H9 (cell line): ENCODE data around the gene JMJD7. TPM values are rescaled to one million over a fixed set of nuclear protein-coding genes. Genes with fewer than 3 reads are reported as not detected.

Experiments used
- DNase-seq: peaks from one replicate; pipeline ENCODE4 v3.0.0-alpha.2; 2017
- H2AFZ ChIP-seq: one replicate; pipeline ENCODE4 v1.6.1; 2013; ENCODE audit warnings: mild to moderate bottlenecking, low read length, control low read depth, moderate library complexity
- H2AK5ac ChIP-seq: 2 replicates; pipeline ENCODE4 v1.6.1; 2013; ENCODE audit warnings: low read length, control low read depth, mixed read lengths; ENCODE audit not compliant: insufficient read length
- H2BK120ac ChIP-seq: one replicate; pipeline ENCODE4 v1.6.1; 2013; ENCODE audit warnings: low read depth, mild to moderate bottlenecking, low read length, control low read depth, inconsistent platforms; ENCODE audit not compliant: poor library complexity, severe bottlenecking
- H2BK12ac ChIP-seq: 2 replicates; pipeline ENCODE4 v1.6.1; 2013; ENCODE audit warnings: low read length, control low read depth, mixed read lengths, low read depth; ENCODE audit not compliant: insufficient read length
- H2BK15ac ChIP-seq: 2 replicates; pipeline ENCODE4 v1.6.1; 2013; ENCODE audit warnings: low read depth, low read length, control low read depth
- H2BK20ac ChIP-seq: one replicate; pipeline ENCODE4 v1.6.1; 2013; ENCODE audit warnings: low read depth, mild to moderate bottlenecking, low read length, control low read depth, inconsistent platforms; ENCODE audit not compliant: poor library complexity, severe bottlenecking
- H2BK5ac ChIP-seq: 2 replicates; pipeline ENCODE4 v1.6.1; 2013; ENCODE audit warnings: low read length, control low read depth, mixed read lengths; ENCODE audit not compliant: insufficient read length
- H3K14ac ChIP-seq: 2 replicates; pipeline ENCODE4 v1.6.1; 2013; ENCODE audit warnings: low read length, control low read depth; ENCODE audit not compliant: insufficient read depth
- H3K18ac ChIP-seq: 2 replicates; pipeline ENCODE4 v1.6.1; 2013; ENCODE audit warnings: low read depth, mild to moderate bottlenecking, mixed read lengths, low read length, control low read depth; ENCODE audit not compliant: insufficient read length
- H3K23ac ChIP-seq: 2 replicates; pipeline ENCODE4 v1.6.1; 2013; ENCODE audit warnings: low read length, control low read depth, mixed read lengths, low read depth; ENCODE audit not compliant: insufficient read length
- H3K23me2 ChIP-seq: 2 replicates; pipeline ENCODE4 v1.6.1; 2013; ENCODE audit warnings: low read depth, mild to moderate bottlenecking, mixed read lengths, low read length, control low read depth; ENCODE audit not compliant: insufficient read length, poor library complexity, severe bottlenecking
- H3K27ac ChIP-seq: 2 replicates; pipeline ENCODE4 v1.5.1; 2013; ENCODE audit warnings: low read length, control low read depth, mixed read lengths, low read depth; ENCODE audit not compliant: insufficient read length
- H3K27me3 ChIP-seq: 2 replicates; pipeline ENCODE4 v1.6.1; 2013; ENCODE audit warnings: low read length, control low read depth, inconsistent platforms; ENCODE audit not compliant: insufficient read depth
- H3K4ac ChIP-seq: 2 replicates; pipeline ENCODE4 v1.6.1; 2013; ENCODE audit warnings: low read depth, mild to moderate bottlenecking, control low read depth, inconsistent platforms, low read length, moderate library complexity
- H3K4me1 ChIP-seq: 2 replicates; pipeline ENCODE4 v1.6.1; 2013; ENCODE audit warnings: low read length, control low read depth, inconsistent platforms; ENCODE audit not compliant: insufficient read depth
- H3K4me2 ChIP-seq: 2 replicates; pipeline ENCODE4 v1.6.1; 2013; ENCODE audit warnings: low read length, control low read depth, mixed read lengths; ENCODE audit not compliant: insufficient read length, insufficient read depth
- H3K56ac ChIP-seq: 2 replicates; pipeline ENCODE4 v1.6.1; 2013; ENCODE audit warnings: low read depth, mild to moderate bottlenecking, mixed read lengths, low read length, control low read depth; ENCODE audit not compliant: insufficient read length
- H3K79me1 ChIP-seq: 2 replicates; pipeline ENCODE4 v1.6.1; 2013; ENCODE audit warnings: low read depth, mild to moderate bottlenecking, moderate library complexity, low read length, control low read depth, inconsistent platforms; ENCODE audit not compliant: insufficient read depth, poor library complexity, severe bottlenecking
- H3K79me2 ChIP-seq: 2 replicates; pipeline ENCODE4 v1.6.1; 2013; ENCODE audit warnings: low read length, control low read depth, inconsistent platforms; ENCODE audit not compliant: insufficient read depth
- H3K9ac ChIP-seq: 2 replicates; pipeline ENCODE4 v1.6.1; 2013; ENCODE audit warnings: low read length, control low read depth, mixed read lengths; ENCODE audit not compliant: insufficient read length; ENCODE audit errors: extremely low read depth
- H3K9me3 ChIP-seq: one replicate; pipeline ENCODE4 v1.6.1; 2013; ENCODE audit warnings: low read depth, low read length, inconsistent platforms; ENCODE audit not compliant: control insufficient read depth
- H3T11ph ChIP-seq: one replicate; pipeline ENCODE4 v1.6.1; 2013; ENCODE audit warnings: mild to moderate bottlenecking, low read length, control low read depth, inconsistent platforms
- H4K20me1 ChIP-seq: one replicate; pipeline ENCODE4 v1.6.1; 2013; ENCODE audit not compliant: control insufficient read depth, insufficient read length, insufficient read depth
- H4K5ac ChIP-seq: 2 replicates; pipeline ENCODE4 v1.6.1; 2013; ENCODE audit warnings: low read depth, mild to moderate bottlenecking, mixed read lengths, low read length, control low read depth; ENCODE audit not compliant: insufficient read length
- H4K8ac ChIP-seq: replicated peaks from 2 replicates; pipeline ENCODE4 v1.6.1; 2013; ENCODE audit warnings: low read length, control low read depth, mixed read lengths, low read depth; ENCODE audit not compliant: insufficient read length
- H4K91ac ChIP-seq: 2 replicates; pipeline ENCODE4 v1.6.1; 2013; ENCODE audit warnings: low read depth, mild to moderate bottlenecking, moderate library complexity, mixed read lengths, low read length, control low read depth; ENCODE audit not compliant: insufficient read length
- H3K27ac Mint-ChIP-seq, 3 experiments: 2 replicates in 2 of 3; 3 replicates in 1 of 3; pipeline ENCODE4 v1.8.0; 2020 to 2021; ENCODE audit warnings: mixed read lengths in 3 of 3, mild to moderate bottlenecking in 1 of 3, moderate library complexity in 1 of 3
- H3K27me3 Mint-ChIP-seq: 2 replicates; pipeline ENCODE4 v1.8.0; 2021; ENCODE audit warnings: low read depth, mild to moderate bottlenecking, moderate library complexity, mixed read lengths
- H3K36me3 Mint-ChIP-seq, 3 experiments: 2 replicates in 2 of 3; 3 replicates in 1 of 3; pipeline ENCODE4 v1.8.0; 2020 to 2021; ENCODE audit warnings: low read depth in 3 of 3, mixed read lengths in 3 of 3; ENCODE audit not compliant: insufficient read depth in 1 of 3
- H3K4me1 Mint-ChIP-seq, 2 experiments: 2 replicates each; pipeline ENCODE4 v1.8.0; 2020; ENCODE audit warnings: mixed read lengths in 2 of 2
- H3K4me3 Mint-ChIP-seq, 2 experiments: 2 replicates in 1 of 2; 3 replicates in 1 of 2; pipeline ENCODE4 v1.8.0; 2020 to 2021; ENCODE audit warnings: mild to moderate bottlenecking in 2 of 2, mixed read lengths in 2 of 2, moderate library complexity in 1 of 2
- H3K9me3 Mint-ChIP-seq, 2 experiments: 2 replicates in 1 of 2; 3 replicates in 1 of 2; pipeline ENCODE4 v1.8.0; 2020; ENCODE audit warnings: mild to moderate bottlenecking in 2 of 2, mixed read lengths in 2 of 2, moderate library complexity in 1 of 2
- CTCF ChIP-seq: fragments of 200-600 bp; sonication (generic); conservative IDR thresholded peaks from 3 replicates; pipeline ENCODE4 v1.8.0; 2021; ENCODE audit warnings: antibody characterized with exemption, mild to moderate bottlenecking
- WGBS: extraction: QIAGEN DNeasy Blood & Tissue Kit; methylation state at CpG from one replicate; pipeline ENCODE4 v1.1.7; 2013; ENCODE audit warnings: missing lambda C conversion rate, low lambda C conversion rate, mixed read lengths; ENCODE audit not compliant: insufficient read length; ENCODE audit errors: extremely low coverage; 5-methylcytosine and 5-hydroxymethylcytosine counted together
- total RNA-seq: library from RNA; stranded (reverse); gene quantifications from 2 replicates; pipeline ENCODE4 v1.2.1, GENCODE V29; 2021

Gene JMJD7
- total RNA-seq, 1 experiment from 2014 or later = 13.3 TPM

- no peak overlapping the region for H2BK20ac ChIP-seq
- no peak overlapping the region for H3K56ac ChIP-seq
- Mint-ChIP-seq H3K9me3 (no peaks in the 10 kb centered on the region), H3K27ac (no peak overlapping the region), H3K36me3 (peaks cover 1 to 7% (median 7%) of the 10 kb centered on the region in 3 experiments; a peak in 6 of 7 replicates), H3K4me1 (peaks cover 8 to 16% of the 10 kb centered on the region in 2 experiments), H3K4me3 (no peak overlapping the region), H3K27me3 (peaks cover 3% of the 10 kb centered on the region)
- H3K4me1 ChIP-seq = no peaks in the 10 kb centered on the region
- H3K9ac ChIP-seq = no peak overlapping the region
- H3K14ac ChIP-seq = no peak overlapping the region; the same call in 1 of the 2 replicates
- no peak overlapping the region for H3K4ac ChIP-seq
- no peaks in the 10 kb centered on the region for H3K9me3 ChIP-seq
- no peak overlapping the region for H2BK12ac ChIP-seq
- H3K79me2 ChIP-seq = no peaks in the 10 kb centered on the region
- no peak for DNase-seq
- no peak overlapping the region for H3K18ac ChIP-seq
- no peak overlapping the region for H4K91ac ChIP-seq
- H3K4me2 ChIP-seq = no peak overlapping the region
- H3K23me2 ChIP-seq = peaks cover 3% of the 10 kb centered on the region
- no peak overlapping the region for H3K27ac ChIP-seq
- H2BK15ac ChIP-seq = no peak overlapping the region
- H2AK5ac ChIP-seq = no peak overlapping the region
- H4K20me1 ChIP-seq = no peaks in the 10 kb centered on the region
- no peak overlapping the region for H3T11ph ChIP-seq
- H2BK120ac ChIP-seq = no peak overlapping the region
- WGBS = no CpG with 5 or more reads among the region's 17 CpGs
- H3K79me1 ChIP-seq = no peaks in the 10 kb centered on the region
- no peak overlapping the region for H3K23ac ChIP-seq
- no peak overlapping the region for H2AFZ ChIP-seq
- no peak overlapping the region for H4K5ac ChIP-seq
- H3K27me3 ChIP-seq = no peaks in the 10 kb centered on the region
- no peak for TF ChIP-seq CTCF
- no peak overlapping the region for H2BK5ac ChIP-seq
- no peak overlapping the region for H4K8ac ChIP-seq
Measured at GRCh38 chr15:41852736-41853590, 25.1 kb downstream of the JMJD7 start.
